Panc1 (cell line): ENCODE data around the gene REXO5. TPM values are rescaled to one million over a fixed set of nuclear protein-coding genes. Genes with fewer than 3 reads are reported as not detected.

Source experiments
- ATAC-seq: fragments of 200-7000 bp; cut with Tn5 transposase; 2 replicates; pipeline ENCODE4 v1.9.1; 2020; ENCODE audit warnings: mild to moderate bottlenecking, moderate library complexity
- BruUV-seq: library from RNA; stranded (reverse); fragments of 400-500 nt; replicated peaks from 2 replicates; lab custom pipeline; 2021; lab: Mats Ljungman, UMichigan
- CTCF ChIA-PET: fragments of 300-600 bp; sonication (Branson Sonifier 250); formaldehyde crosslinking; loops from one replicate; lab custom pipeline; 2022; ENCODE audit warnings: antibody characterized with exemption; lab: Charles Lee
- POLR2A ChIA-PET: fragments of 300-600 bp; sonication (Branson Sonifier 250); formaldehyde crosslinking; loops from one replicate; lab custom pipeline; 2022; ENCODE audit warnings: antibody characterized with exemption; lab: Charles Lee
- DNase-seq: peaks from one replicate; pipeline ENCODE4 v3.0.0-alpha.2; 2010; ENCODE audit warnings: low read depth, low spot score
- H3K27ac ChIP-seq: 2 replicates; pipeline ENCODE4 v1.5.1; 2011; ENCODE audit warnings: mild to moderate bottlenecking, low read length, inconsistent platforms
- H3K27me3 ChIP-seq: fragments of 200-500 bp; sonication (Bioruptor generic); 2 replicates; pipeline ENCODE4 v1.6.0; 2014; ENCODE audit warnings: low read length, inconsistent platforms; ENCODE audit not compliant: control insufficient read depth, insufficient read depth
- H3K36me3 ChIP-seq: fragments of 200-500 bp; sonication (Bioruptor generic); 2 replicates; pipeline ENCODE4 v1.5.1; 2014; ENCODE audit warnings: inconsistent platforms, mild to moderate bottlenecking, low read length, moderate library complexity; ENCODE audit not compliant: control insufficient read depth, insufficient read depth
- H3K4me1 ChIP-seq: 2 replicates; pipeline ENCODE4 v1.5.1; 2011; ENCODE audit warnings: inconsistent platforms, mild to moderate bottlenecking, low read length, moderate library complexity; ENCODE audit not compliant: control insufficient read depth, insufficient read depth
- H3K4me3 ChIP-seq, 2 experiments: 2 replicates each; pipeline ENCODE4 v1.5.1; 2011 to 2012; ENCODE audit warnings: low read depth in 2 of 2, low read length in 2 of 2, mild to moderate bottlenecking in 2 of 2, inconsistent platforms in 1 of 2, moderate library complexity in 1 of 2
- H3K9me3 ChIP-seq: fragments of 200-500 bp; sonication (Bioruptor generic); 2 replicates; pipeline ENCODE4 v1.5.1; 2014; ENCODE audit warnings: low read depth, mild to moderate bottlenecking, inconsistent platforms, low read length, moderate library complexity; ENCODE audit not compliant: control insufficient read depth, insufficient read depth
- CTCF ChIP-seq: fragments of 450-650 bp; IDR thresholded peaks from 2 replicates; pipeline ENCODE4 v1.5.1; 2017; ENCODE audit warnings: mild to moderate bottlenecking
- POLR2AphosphoS5 ChIP-seq: IDR thresholded peaks from 2 replicates; pipeline ENCODE4 v1.6.1; 2012; ENCODE audit warnings: mild to moderate bottlenecking, low read depth, low read length, moderate library complexity
- SIN3A ChIP-seq: IDR thresholded peaks from 2 replicates; pipeline ENCODE4 v1.6.1; 2012; ENCODE audit warnings: low read depth, mild to moderate bottlenecking, low read length, moderate library complexity, borderline replicate concordance; ENCODE audit not compliant: insufficient read depth
- TCF7L2 ChIP-seq: IDR thresholded peaks from 2 replicates; pipeline ENCODE4 v1.6.1; 2011; ENCODE audit warnings: mild to moderate bottlenecking, low read depth, low read length, inconsistent platforms
- in situ Hi-C: cut with HindIII; loops from 2 replicates; pipeline ENCODE4 v1.10.0; 2016; ENCODE audit warnings: low sequenced_read_pairs, low pct_unique_long_range_greater_than_20kb
- intact Hi-C: fragments of 100-400 bp; cut with micrococcal nuclease; formaldehyde crosslinking; loops from one replicate; pipeline ENCODE4 v1.10.0; 2022; ENCODE audit not compliant: unreplicated experiment
- total RNA-seq: library from RNA; stranded (reverse); gene quantifications from one replicate; pipeline ENCODE4 v1.2.1, GENCODE V29; 2021; ENCODE audit not compliant: unreplicated experiment
- TF ChIP-seq, protein P1 (sequence below), 2 experiments: IDR thresholded peaks; 2 replicates each; pipeline ENCODE4 v1.6.1; 2011 to 2012; ENCODE audit warnings: low read depth in 2 of 2, control low read depth in 1 of 2, low read length in 1 of 2, mild to moderate bottlenecking in 1 of 2, moderate library complexity in 1 of 2; ENCODE audit not compliant: insufficient read depth in 1 of 2

REXO5 gene
- total RNA-seq, 1 experiment from 2014 or later = 13.6 TPM

DNA sequence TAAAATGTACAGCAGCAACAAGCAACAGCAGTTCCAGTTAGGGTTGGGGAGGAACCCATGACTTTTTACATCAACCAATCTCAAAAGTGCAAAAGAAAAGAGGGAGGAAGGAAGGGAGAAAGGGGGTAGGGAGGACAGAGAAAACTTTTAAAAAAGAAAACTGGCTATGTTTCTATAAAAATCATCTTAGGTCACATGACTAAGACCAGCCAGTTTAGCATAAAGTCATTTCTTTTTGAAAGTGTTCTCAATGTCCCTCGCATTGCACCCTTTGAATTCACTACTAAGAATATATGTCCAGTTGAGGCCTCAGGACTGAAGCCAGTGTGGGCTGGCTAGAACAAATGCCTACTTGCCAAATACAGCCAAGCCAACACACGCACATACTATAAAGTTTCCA lies 64.9 kb downstream of the REXO5 start:
- Histone ChIP-seq H3K27me3 (no peaks in the 10 kb centered on the region), H3K4me1 (peaks cover 20% of the 10 kb centered on the region), H3K4me3 (no peak overlapping the region), H3K9me3 (no peaks in the 10 kb centered on the region), H3K27ac (no peak overlapping the region), H3K36me3 (no peaks in the 10 kb centered on the region)
- TF ChIP-seq TCF7L2 (no peak), CTCF (no peak), POLR2AphosphoS5 (no peak), SIN3A (no peak)
- TF ChIP-seq, protein P1, sequence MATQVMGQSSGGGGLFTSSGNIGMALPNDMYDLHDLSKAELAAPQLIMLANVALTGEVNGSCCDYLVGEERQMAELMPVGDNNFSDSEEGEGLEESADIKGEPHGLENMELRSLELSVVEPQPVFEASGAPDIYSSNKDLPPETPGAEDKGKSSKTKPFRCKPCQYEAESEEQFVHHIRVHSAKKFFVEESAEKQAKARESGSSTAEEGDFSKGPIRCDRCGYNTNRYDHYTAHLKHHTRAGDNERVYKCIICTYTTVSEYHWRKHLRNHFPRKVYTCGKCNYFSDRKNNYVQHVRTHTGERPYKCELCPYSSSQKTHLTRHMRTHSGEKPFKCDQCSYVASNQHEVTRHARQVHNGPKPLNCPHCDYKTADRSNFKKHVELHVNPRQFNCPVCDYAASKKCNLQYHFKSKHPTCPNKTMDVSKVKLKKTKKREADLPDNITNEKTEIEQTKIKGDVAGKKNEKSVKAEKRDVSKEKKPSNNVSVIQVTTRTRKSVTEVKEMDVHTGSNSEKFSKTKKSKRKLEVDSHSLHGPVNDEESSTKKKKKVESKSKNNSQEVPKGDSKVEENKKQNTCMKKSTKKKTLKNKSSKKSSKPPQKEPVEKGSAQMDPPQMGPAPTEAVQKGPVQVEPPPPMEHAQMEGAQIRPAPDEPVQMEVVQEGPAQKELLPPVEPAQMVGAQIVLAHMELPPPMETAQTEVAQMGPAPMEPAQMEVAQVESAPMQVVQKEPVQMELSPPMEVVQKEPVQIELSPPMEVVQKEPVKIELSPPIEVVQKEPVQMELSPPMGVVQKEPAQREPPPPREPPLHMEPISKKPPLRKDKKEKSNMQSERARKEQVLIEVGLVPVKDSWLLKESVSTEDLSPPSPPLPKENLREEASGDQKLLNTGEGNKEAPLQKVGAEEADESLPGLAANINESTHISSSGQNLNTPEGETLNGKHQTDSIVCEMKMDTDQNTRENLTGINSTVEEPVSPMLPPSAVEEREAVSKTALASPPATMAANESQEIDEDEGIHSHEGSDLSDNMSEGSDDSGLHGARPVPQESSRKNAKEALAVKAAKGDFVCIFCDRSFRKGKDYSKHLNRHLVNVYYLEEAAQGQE (IDR thresholded peaks at IDR 0.05; ENCODE audit: insufficient read depth in 1 of 2, low read depth in 2 of 2, low read length in 1 of 2) = no peak
- ChIA-PET POLR2A (interaction anchor here (0.6 kb wide), 1 partner anchor 11 kb away, joined by 10 read pairs; no protein-coding TSS in a partner anchor), CTCF (no interaction called here)
- BruUV-seq = no TSS peak
- in situ Hi-C loops (no loop called here), intact Hi-C loops (no loop called here)
- ATAC-seq (no peak), DNase-seq (no peak)

- TF ChIP-seq TCF7L2 (no peak), CTCF (no peak), POLR2AphosphoS5 (no peak), SIN3A (no peak)
- TF ChIP-seq, protein P1 (IDR thresholded peaks at IDR 0.05; ENCODE audit: insufficient read depth in 1 of 2, low read depth in 2 of 2, low read length in 1 of 2) = no peak
- ChIA-PET POLR2A (no interaction called here), CTCF (no interaction called here)
- intact Hi-C loops = no loop called here
- ATAC-seq (no peak), DNase-seq (no peak)
- Histone ChIP-seq H3K4me3 (no peak overlapping the region), H3K27ac (no peak overlapping the region), H3K36me3 (no peaks in the 10 kb centered on the region), H3K4me1 (peaks cover 14% of the 10 kb centered on the region; the same call in 1 of the 2 replicates), H3K9me3 (no peaks in the 10 kb centered on the region), H3K27me3 (no peaks in the 10 kb centered on the region)
- in situ Hi-C loops = no loop called here
- BruUV-seq = no TSS peak
These were observed 65.9 kb downstream of the REXO5 start for GRCh38 chr16:20871941-20872815.
